A549 treated with dexamethasone at 1 μM for 4 hours (cell line): Measurements from ENCODE around the gene PARN. TPM values are rescaled to one million over a fixed set of nuclear protein-coding genes. Genes with fewer than 3 reads are reported as not detected.

ENCODE experiments used
- total RNA-seq: library from RNA; stranded (reverse); fragments of 200-300 nt; extraction: Qiagen RNA extraction; gene quantifications from 5 replicates; pipeline ENCODE4 v1.2.3, GENCODE V29; 2022

PARN gene
- 40.9 to 45.5 TPM (median 42.2 TPM) in 5 replicates for total RNA-seq

GRCh38 chr16:14629919-14630619 is at the start of gene PARN:
Gene PARN, minus strand, starts transcription at chr16:14630260. Its CDS starts 135 bp downstream, at chr16:14630125.

GRCh38 chr16:14632693-14633569 is 2.9 kb upstream of the PARN start, which contains the start of gene BFAR:
Gene BFAR, plus strand, starts transcription at chr16:14632951. Its CDS starts 11,396 bp downstream, at chr16:14644347.

Other genes starting within 250 kb of the PARN start
- 128 to 140 TPM (median 137 TPM) in 5 replicates for gene BFAR, start 2.7 kb upstream of the PARN start, total RNA-seq
- gene PLA2G10, start 64.0 kb upstream of the PARN start, total RNA-seq, result 0.28 to 0.66 TPM (median 0.37 TPM) in 5 replicates
- gene NPIPA3, start 73.2 kb upstream of the PARN start, total RNA-seq, result 0.35 to 1.9 TPM (median 1.0 TPM) in 5 replicates
- 1.2 to 2.7 TPM (median 1.8 TPM) in 5 replicates for gene NPIPA2, start 112.3 kb upstream of the PARN start, total RNA-seq
- 90.2 to 114 TPM (median 112 TPM) in 5 replicates for gene NOMO1, start 203.5 kb upstream of the PARN start, total RNA-seq